ENCODE data around the gene RXFP2.

GRCh38 chr13:31703780-31704179 is 35.5 kb upstream of the RXFP2 start:
- TF ChIP-seq CTCF (IDR thresholded peaks at IDR 0.05) (no peak), POLR2A (IDR thresholded peaks at IDR 0.05) (no peak)

Data from testis (tissue), 2 donors.